Activated CD4-positive, alpha-beta T cell treated with anti-CD3 and anti-CD28 coated beads, Interleukin-2, Interleukin-6, amounts not matched to agents 100 ng/mL and 50 ng/mL, durations not matched to agents 16 hours and 8 hours (primary cell): ENCODE results near the gene CAMSAP2.
"Not testable (repeated sequence)": the region's sequence is repeated elsewhere in the genome, so short reads cannot be mapped to it uniquely, and the experiment has no call there.

Source experiments
- DNase-seq: peaks from one replicate; pipeline ENCODE4 v3.0.0-alpha.2; 2020

CAMSAP2 gene

DNA sequence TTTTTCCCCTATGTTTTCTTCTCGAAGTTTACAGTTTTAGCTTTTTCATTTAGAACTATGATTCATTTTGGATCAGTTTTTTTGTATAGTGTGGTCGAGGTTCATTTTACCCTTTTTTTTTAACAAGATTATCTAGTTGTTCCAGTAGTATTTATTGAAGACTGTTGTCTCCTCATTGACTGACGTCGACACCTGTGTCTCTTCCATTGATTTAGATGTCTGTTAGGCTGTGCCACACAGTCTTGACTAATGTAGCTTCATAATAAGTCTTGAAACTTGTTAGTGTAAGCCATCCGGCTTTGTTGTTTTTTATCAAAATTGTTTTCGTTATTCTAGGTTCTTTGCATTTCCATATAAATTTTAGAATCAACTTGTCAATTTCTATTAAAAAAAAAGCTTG lies 45.2 kb downstream of the CAMSAP2 start:
- DNase-seq, result no peak

DNA sequence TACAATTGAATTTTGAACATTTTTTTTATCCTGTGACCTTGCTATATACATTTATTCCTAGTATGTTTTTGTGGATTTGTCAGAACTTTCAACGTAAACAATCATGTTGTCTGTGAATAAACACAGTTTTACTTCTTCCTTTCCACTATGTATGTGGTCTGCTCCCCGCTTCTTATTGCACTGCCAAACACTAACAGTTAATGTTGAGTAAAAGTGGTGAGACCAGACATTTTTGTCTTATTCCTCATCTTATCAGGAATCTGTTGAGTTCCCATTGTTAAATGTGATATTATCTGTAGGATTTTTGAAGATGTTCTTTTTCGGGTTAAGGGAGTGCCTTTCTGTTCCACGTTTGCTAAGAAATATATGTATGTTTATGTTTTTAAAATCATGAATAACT lies 45.9 kb downstream of the CAMSAP2 start:
- DNase-seq, result no peak

DNA sequence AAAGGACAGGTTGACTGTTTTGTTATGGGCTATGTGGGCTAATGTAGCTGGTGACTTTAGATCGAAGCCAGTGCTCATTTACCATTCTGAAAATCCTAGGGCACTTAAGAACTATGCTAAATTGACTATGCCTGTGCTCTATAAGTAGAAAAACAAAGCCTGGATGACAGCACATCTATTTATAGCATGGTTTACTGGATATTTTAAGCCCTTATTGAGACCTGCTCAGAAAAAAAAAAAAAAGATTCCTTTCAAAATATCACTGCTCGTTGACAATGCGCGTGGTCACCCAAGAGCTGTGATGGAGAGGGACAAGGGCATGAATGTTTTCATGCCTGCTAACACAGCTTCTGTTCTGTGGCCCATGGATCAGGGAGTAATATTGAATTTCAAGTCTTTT lies 48.1 kb downstream of the CAMSAP2 start:
- DNase-seq, result no peak

- no peak for DNase-seq
These were observed 49.2 kb downstream of the CAMSAP2 start for GRCh38 chr1:200787896-200788387.

GRCh38 chr1:200791012-200791411 lies 52.3 kb downstream of the CAMSAP2 start:
- DNase-seq, result not testable (repeated sequence)

GRCh38 chr1:200793677-200794076 lies 55.0 kb downstream of the CAMSAP2 start:
- DNase-seq, result no peak

- DNase-seq, result no peak
These were observed 55.9 kb downstream of the CAMSAP2 start for GRCh38 chr1:200794506-200795065.

- DNase-seq, result no peak
These were observed 56.5 kb downstream of the CAMSAP2 start for GRCh38 chr1:200795156-200795555.

GRCh38 chr1:200802042-200802441 lies 63.3 kb downstream of the CAMSAP2 start:
- DNase-seq, result no peak

DNA sequence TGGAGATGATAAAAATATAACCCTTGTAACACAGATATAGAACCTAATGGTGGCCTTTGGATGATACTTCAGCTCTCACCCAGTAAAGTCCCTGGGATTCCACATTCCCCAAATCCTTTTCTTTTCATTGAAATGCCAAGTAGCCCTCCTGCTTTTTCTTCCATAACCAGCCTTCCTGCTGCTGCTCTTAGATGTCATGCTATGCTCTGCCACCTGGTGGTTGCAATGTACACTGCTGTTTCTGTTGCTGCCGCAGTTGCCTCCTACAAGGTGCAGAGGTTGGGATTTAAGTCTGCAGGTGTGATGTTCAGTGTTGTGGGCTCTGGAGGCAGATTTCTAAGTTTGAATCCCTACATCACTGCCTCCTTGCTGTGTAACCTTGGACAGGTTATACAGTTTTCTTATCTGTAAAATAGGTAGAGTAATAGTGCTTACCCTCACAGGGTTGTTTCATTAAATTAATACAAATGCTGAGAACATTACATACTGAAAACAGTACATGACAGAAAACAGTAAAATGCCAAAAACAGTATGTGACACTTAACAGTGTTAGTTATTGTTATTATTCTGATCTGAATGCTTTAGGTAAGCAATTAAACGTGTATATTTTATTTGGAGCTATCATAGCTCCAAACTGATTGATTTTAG lies 64.3 kb downstream of the CAMSAP2 start:
- peak; percentile 79 for DNase-seq

DNA sequence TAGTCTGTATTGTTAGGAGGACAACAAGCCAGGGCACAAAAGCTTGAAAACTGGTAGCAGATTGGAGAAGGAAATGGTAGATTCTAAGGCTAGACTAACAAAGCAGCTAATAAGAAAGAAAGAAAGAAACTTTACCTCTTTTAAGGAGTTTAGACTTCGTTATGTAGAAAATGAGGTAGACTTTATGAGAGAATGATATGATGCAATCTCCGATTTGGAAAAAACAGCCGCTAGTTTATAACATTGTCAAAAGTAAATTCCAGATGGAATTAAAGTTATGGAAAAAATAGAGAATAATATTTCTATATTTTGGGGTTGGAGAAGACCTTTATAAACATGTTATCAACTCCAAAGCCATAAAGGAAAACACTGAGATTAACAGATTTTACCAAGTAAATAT lies 67.0 kb downstream of the CAMSAP2 start:
- no peak for DNase-seq

DNA sequence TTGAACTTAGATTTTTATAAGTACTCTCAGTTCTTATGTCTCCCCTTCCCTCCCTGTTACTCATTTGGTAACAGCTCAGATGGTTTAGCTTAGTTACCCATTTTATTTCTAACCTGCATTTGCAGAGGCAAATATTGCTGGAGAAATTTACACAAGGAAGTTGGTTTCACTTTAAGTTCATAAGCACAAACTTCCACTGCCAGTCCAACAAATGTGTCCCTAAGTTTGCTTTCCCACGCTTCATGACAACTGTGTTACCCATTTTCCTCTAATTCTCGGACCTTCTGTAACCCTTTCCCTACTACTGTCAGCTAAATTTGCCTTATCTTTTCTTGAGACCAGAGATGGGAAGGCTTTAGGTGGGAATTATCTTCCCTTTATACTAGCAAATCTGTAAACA lies 70.2 kb downstream of the CAMSAP2 start:
- no peak for DNase-seq

DNA sequence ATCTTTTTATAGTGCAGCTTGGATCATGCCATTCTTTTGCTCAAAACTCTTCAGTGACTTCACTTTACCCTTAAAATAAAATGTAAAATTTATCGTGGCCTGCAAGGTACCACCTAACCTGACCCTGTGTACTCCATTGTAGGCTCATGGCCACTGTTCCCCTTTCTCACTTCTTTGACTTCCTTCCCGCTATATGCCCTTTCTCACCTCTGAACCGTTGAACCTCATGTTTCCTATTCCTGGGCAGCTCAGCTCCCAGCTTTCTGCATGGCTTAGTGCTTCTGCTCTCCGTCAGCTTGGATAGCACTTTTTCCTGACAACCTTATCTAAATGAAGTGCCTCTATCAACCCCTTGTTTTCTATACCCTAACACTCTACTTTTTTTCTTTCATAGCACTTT lies 73.0 kb downstream of the CAMSAP2 start:
- no peak for DNase-seq

GRCh38 chr1:200816624-200817224 lies 78.0 kb downstream of the CAMSAP2 start:
- not testable (repeated sequence) for DNase-seq

- DNase-seq, result no peak
These were observed 79.6 kb downstream of the CAMSAP2 start for GRCh38 chr1:200818248-200818647.

- DNase-seq, result no peak
These were observed 81.0 kb downstream of the CAMSAP2 start for GRCh38 chr1:200819726-200820125.

GRCh38 chr1:200831091-200831490 lies 92.4 kb downstream of the CAMSAP2 start:
- DNase-seq, result no peak

- no peak for DNase-seq
These were observed 95.7 kb downstream of the CAMSAP2 start for GRCh38 chr1:200834383-200834782.

DNA sequence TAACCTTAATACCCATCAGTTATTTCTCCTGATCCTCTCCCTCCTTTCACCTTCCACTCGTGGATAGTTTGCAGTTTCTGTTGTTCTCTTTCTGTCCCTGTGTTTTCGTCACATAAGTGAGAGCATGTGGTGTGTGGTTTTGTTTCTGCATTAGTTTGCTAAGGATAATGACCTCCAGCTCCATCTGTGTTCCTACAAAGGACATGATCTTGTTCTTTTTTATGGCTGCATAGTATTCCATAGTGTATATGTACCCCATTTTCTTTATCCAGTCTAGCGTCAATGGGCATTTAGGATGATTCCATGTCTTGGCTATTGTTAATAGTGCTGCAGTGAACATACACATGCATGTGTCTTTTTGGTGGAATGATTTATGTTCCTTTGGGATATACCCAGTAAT lies 97.5 kb downstream of the CAMSAP2 start:
- no peak for DNase-seq

DNA sequence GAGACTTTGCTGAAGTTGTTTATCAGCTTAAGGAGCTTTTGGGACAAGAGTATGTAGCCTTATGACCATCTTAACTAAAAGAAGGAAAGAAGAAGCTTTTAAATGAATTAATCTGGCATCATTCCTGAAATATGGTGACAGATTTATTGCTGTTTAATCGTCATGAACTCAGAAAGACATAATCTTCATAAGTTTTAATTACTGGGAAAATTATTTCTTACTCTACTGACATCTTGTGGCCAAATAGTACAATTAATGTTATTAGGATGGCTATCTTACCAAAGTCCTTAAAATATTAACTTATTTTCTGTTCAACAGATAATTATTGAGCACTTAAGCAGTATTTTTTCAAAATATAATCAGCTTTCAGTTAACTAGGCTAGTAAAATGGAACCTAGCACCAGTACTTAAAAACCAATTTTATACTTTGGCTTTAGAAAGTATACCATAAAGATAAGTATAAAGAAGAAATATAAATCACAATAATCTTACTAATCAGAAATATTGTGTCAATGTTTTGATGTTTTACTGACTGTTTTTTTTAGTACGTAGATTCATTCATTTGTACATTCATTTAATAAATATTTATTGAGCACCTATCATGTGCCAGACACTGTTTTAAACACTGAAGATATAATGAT lies 99.4 kb downstream of the CAMSAP2 start:
- no peak for DNase-seq

DNA sequence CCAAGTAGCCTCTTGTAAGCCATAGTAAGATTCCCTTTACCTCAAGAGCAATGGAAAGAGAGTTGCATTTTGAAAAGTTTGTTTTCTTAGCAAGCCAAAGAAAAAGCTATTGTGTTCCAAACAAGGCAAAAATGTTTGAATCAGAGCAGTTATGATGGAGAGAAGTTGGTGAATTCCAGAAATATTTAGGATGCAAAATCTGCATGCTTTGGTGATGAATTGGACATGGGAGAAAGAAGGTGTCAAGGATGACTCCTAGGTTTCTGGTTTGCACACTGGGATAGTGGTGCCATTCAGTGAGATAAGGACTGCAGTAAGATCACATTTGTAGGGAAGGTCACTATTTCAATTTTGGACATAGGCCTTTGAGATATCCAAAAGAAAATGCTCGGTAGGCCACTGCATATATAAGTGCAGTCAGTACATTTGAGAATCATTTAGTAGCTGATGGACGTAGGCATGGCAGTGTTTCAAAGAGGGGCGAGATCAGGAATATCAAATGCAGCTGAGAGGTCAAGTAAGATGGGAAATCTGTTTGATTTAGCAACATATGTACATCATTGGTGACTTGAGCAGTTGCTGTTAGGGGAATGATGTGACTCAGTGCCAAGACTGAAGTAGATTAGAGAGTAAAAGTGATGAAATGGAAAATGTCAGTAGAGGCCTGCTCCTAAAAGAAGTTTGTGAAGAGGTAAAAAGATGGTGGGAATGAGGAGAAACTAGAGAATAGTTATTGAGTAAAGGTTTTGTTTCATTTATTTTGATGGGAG lies 100.2 kb downstream of the CAMSAP2 start:
- no peak for DNase-seq

DNA sequence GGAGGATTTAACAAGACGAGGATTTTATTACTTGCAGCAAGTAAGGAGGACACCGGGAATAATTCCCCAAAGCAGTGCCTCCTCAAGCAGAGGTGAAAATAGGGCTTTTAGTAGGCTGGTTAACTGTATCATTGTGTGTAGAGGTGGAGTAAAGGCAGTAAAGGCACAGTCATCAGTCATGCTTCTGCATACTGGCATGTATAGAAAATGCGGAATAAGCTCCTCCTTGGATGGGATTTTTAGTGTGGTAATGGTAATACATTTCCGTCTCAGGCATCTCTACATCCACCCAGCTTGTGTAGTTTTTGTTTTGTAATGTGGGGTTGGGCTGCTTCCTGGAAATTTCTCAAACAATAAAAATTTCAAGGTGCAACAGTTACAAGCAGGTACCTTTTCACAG lies 106.7 kb downstream of the CAMSAP2 start:
- no peak for DNase-seq

- no peak for DNase-seq
These were observed 107.7 kb downstream of the CAMSAP2 start for GRCh38 chr1:200846398-200846797.
